Panc1 (cell line): ENCODE data around the gene SPTBN4.

Experiments
- CTCF ChIP-seq: fragments of 450-650 bp; IDR thresholded peaks from 2 replicates; pipeline ENCODE4 v1.5.1; 2017; ENCODE audit warnings: mild to moderate bottlenecking
- REST ChIP-seq, 2 experiments: IDR thresholded peaks; 2 replicates each; pipeline ENCODE4 v1.6.1; 2011 to 2012; ENCODE audit warnings: low read depth in 2 of 2, control low read depth in 1 of 2, low read length in 1 of 2, mild to moderate bottlenecking in 1 of 2, moderate library complexity in 1 of 2; ENCODE audit not compliant: insufficient read depth in 1 of 2
- SIN3A ChIP-seq: IDR thresholded peaks from 2 replicates; pipeline ENCODE4 v1.6.1; 2012; ENCODE audit warnings: low read depth, mild to moderate bottlenecking, low read length, moderate library complexity, borderline replicate concordance; ENCODE audit not compliant: insufficient read depth
- TCF7L2 ChIP-seq: IDR thresholded peaks from 2 replicates; pipeline ENCODE4 v1.6.1; 2011; ENCODE audit warnings: mild to moderate bottlenecking, low read depth, low read length, inconsistent platforms

GRCh38 chr19:40502081-40502480 is 35.3 kb downstream of the SPTBN4 start:
- TF ChIP-seq CTCF (no peak), SIN3A (no peak), TCF7L2 (no peak), REST (IDR thresholded peaks at IDR 0.05; ENCODE audit: insufficient read depth in 1 of 2, low read depth in 2 of 2, low read length in 1 of 2) (no peak)
